ENCODE measurements around the gene SLC25A22. TPM values are rescaled to one million over a fixed set of nuclear protein-coding genes. Genes with fewer than 3 reads are reported as not detected.

SLC25A22 gene
- total and polyA plus RNA-seq, 9 of the 15 experiments (the other 6 are each of a cell fraction or from before 2014, with no cell fraction given), result 0.41 to 55.4 (median 11.4) TPM

DNA sequence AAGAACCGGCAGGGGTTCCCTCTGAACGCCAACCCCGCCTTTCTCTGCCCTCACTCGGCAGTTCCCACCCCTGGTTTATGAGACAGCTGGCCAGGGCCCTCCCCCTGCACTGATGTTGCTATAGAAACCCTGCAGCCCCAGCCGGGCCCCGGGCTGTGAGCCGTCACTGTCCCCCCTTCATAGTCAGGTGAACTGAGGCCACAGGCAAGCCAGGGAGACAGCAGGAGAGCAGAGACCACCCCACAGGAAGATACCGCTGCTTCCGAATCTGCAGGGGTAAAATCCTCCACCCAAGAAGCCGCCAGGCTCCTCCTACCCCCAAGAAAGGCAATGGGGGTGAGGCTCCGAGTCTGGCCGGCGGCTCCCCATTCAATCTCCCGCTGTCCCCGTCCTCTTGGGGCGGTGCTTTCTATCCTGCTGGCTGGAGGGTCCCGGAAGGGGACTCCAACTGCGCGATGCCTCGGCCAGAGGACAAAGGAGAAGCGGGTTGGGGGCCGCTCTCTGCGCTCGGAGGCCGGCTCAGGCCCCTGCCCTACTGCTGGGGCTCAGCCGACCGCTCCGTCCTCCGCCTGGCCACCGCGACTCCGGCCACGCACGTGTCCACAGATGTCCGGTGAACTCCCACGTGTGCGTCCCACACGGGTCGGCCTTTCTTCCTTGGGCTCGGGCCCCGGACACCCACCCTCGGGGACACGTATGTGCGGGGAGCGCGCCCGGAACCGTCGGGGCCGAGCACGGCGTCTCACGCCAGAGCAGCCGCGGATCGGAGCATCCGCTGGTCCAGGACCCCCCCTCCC lies 587 bp downstream of the SLC25A22 start (continued):
- no peak for TF ChIP-seq NCOR1 (IDR thresholded peaks at IDR 0.05)
- TF ChIP-seq OTX1 (CRISPR knock-in tag; IDR thresholded peaks at IDR 0.05), result no peak
- no peak for TF ChIP-seq ATF3 (IDR thresholded peaks at IDR 0.05)
- no peak for TF ChIP-seq ATF3 (CRISPR knock-in tag; conservative IDR thresholded peaks at IDR 0.05)
- TF ChIP-seq ZNF431 (CRISPR knock-in tag; IDR thresholded peaks at IDR 0.05), result no peak
- TF ChIP-seq KLF10 (CRISPR knock-in tag; IDR thresholded peaks at IDR 0.05), result no peak
- peak; percentile 65 for TF ChIP-seq DACH1 (IDR thresholded peaks at IDR 0.05; ENCODE audit: partially characterized antibody)
- TF ChIP-seq NFIC (IDR thresholded peaks at IDR 0.05), result peak; percentile 30
- TF ChIP-seq DDX20 (tag; IDR thresholded peaks at IDR 0.05; ENCODE audit: low read depth), result no peak
- TF ChIP-seq RBM17 (IDR thresholded peaks at IDR 0.05; ENCODE audit: borderline replicate concordance, low read depth, low read length), result no peak
- no peak for TF ChIP-seq ZNF449 (CRISPR knock-in tag; IDR thresholded peaks at IDR 0.05)
- TF ChIP-seq GTF2E2 (tag; IDR thresholded peaks at IDR 0.05), result no peak
- TF ChIP-seq ZNF766 (CRISPR knock-in tag; conservative IDR thresholded peaks at IDR 0.05), result no peak; the same call in 1 of the 2 replicates
- TF ChIP-seq HDAC3 (IDR thresholded peaks at IDR 0.05; ENCODE audit: borderline replicate concordance, partially characterized antibody), result no peak
- no peak for TF ChIP-seq TEAD2 (tag; IDR thresholded peaks at IDR 0.05)
- no peak for TF ChIP-seq ZNF239 (CRISPR knock-in tag; IDR thresholded peaks at IDR 0.05)
- 0 out of 2 replicates have a peak, but pooled peaks have one; percentile 22 for TF ChIP-seq MED1 (CRISPR knock-in tag; IDR thresholded peaks at IDR 0.05; ENCODE audit: borderline replicate concordance)
- no peak for TF ChIP-seq PATZ1 (CRISPR knock-in tag; IDR thresholded peaks at IDR 0.05; ENCODE audit: borderline replicate concordance)
- no peak for TF ChIP-seq ELF2 (CRISPR knock-in tag; IDR thresholded peaks at IDR 0.05)
- TF ChIP-seq STAT5A (IDR thresholded peaks at IDR 0.05; ENCODE audit: borderline replicate concordance, low read length), result no peak
- no peak for TF ChIP-seq NCOA4 (IDR thresholded peaks at IDR 0.05; ENCODE audit: partially characterized antibody)
- TF ChIP-seq PURB (CRISPR knock-in tag; IDR thresholded peaks at IDR 0.05; ENCODE audit: low read depth), result no peak
- TF ChIP-seq HDAC2 (IDR thresholded peaks at IDR 0.05), result peak; percentile 30; the same call in 1 of the 2 replicates
- TF ChIP-seq, protein P1, sequence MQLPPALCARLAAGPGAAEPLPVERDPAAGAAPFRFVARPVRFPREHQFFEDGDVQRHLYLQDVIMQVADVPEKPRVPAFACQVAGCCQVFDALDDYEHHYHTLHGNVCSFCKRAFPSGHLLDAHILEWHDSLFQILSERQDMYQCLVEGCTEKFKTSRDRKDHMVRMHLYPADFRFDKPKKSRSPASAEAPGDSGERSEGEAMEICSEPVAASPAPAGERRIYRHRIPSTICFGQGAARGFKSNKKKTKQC (CRISPR knock-in tag; IDR thresholded peaks at IDR 0.05), result no peak; the same call in none of the 2 replicates
- no peak for TF ChIP-seq SRSF3 (IDR thresholded peaks at IDR 0.05; ENCODE audit: insufficient read depth, low read length)
- no peak for TF ChIP-seq PML (IDR thresholded peaks at IDR 0.05; ENCODE audit: low read length)

Data from K562 (cell line).